HG02642 (cell line): ENCODE results near the gene MYCBPAP.

Experiments used
- ATAC-seq: cut with Tn5 transposase; IDR thresholded peaks from one replicate; pipeline ENCODE4 v1.9.1; 2021; ENCODE audit warnings: mild to moderate bottlenecking; ENCODE audit not compliant: unreplicated experiment, poor library complexity

Gene MYCBPAP

GRCh38 chr17:50534222-50534978 lies 26.2 kb downstream of the MYCBPAP start:
- ATAC-seq: no peak

- ATAC-seq: no peak
Measured at GRCh38 chr17:50534979-50535326, 26.7 kb downstream of the MYCBPAP start.

- ATAC-seq: no peak
Measured at GRCh38 chr17:50535407-50535806, 27.2 kb downstream of the MYCBPAP start.

GRCh38 chr17:50536683-50537646 lies 28.7 kb downstream of the MYCBPAP start:
- ATAC-seq: no peak

DNA sequence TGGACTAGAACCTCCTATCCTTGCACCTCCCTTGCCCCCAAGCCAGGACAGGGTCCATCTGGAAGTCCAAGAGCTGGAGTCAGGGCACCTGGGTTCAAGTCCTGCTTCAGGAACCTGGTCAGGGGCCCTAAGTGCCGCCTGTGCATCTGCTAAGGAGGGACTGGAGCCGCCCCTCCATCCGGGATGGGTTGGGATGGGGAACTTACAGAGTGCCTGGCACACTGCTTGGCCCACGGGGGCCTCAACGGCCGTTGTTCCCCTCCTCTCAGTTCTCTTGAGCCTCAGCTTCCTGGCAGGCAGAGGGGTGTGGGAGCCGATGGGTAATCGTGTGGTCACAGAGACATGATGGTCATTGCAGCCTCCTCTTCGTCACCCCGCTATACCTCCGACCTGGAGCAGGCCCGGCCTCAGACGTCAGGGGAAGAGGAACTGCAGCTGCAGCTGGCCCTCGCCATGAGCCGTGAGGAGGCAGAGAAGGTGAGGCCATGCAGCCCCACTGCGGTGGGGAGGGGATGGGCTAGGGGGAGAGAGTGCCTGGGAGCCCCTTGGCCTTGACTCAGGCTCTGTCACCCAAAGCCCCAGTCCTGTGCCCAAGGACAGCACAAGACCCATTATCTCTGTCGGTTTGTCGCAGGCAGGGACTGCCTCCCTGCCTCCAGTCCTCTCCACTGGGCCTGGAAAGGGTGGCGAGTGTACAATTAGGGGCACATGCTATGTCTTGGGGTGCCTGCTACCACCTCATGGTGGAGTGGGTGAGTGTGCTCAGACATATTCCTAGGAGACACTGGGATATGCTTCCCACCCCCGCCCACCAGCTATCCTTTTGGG lies 29.7 kb downstream of the MYCBPAP start:
- ATAC-seq: no peak

DNA sequence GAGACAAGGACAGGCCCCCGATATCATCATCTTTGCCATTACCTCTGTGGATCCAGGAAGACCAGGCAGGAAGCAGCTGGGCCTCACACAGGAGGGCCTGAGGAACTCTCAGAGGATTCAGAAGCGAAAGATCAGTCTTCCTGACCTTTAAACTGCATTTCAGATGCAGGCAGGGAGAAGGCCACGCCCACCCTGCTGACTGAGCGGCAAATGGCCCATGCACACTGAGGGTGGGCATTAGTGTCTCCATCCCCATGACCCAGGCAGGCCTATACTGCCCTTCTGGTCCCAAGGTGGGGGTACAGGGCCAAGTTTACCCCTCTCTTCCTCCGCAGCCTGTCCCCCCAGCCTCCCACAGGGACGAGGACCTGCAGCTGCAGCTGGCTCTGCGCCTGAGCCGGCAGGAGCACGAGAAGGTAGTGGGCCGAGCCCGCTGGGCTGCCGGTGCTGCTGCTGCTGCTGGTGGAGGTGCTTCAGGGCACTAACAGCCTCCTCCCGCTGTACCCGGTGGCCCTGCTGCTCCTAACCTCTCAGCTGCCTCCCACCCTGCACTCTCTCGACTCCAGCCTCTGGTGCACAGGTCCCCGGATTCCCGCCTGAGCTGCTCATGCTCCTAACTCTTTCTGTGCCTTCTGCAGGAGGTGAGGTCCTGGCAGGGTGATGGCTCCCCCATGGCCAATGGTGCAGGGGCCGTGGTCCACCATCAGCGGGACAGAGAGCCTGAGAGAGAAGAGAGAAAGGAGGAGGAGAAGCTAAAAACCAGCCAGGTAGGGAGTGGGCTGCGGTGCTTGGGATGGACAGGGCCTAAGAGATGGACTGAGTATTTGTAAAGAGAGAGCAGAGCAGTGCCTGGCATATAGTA lies 30.5 kb downstream of the MYCBPAP start:
- ATAC-seq: no peak

DNA sequence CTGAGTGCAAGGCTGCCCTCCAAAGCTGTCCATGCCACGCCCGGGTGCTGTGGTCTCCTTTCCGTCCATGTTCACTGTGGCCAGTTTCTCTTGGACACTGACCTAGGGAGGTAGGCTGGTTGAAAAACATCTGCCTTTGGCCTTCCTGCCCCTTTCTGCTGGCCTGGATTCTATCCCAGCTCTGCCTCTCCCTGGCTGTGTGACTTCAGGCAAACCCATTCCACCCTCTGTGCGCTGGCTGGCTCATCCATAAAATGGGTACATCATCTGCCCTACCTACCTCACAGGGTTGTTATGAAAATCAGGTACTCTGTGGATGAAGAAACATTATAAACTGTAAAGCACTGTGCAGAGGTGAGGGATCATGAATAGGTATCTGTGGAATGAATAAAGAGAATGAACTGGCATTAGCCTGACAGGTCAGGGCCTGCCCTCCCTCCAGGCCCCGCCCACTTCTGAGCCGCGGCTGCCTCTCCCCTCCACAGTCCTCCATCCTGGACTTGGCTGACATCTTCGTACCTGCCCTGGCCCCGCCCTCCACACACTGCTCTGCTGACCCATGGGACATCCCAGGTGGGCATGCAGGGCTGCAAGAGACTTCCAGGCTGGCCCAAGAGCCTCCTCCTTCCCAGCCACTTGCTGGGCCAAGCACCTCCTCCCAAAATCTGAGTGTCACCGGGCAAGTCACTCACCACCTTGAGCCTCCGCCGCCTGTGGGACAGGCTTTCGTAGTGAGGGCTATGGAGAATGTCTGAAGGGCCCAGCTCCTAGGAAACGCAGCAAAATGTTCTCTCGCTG lies 31.7 kb downstream of the MYCBPAP start:
- ATAC-seq: no peak

GRCh38 chr17:50540560-50541401 lies 32.5 kb downstream of the MYCBPAP start:
- ATAC-seq: no peak

- ATAC-seq: no peak
Measured at GRCh38 chr17:50541402-50541715, 33.1 kb downstream of the MYCBPAP start.

DNA sequence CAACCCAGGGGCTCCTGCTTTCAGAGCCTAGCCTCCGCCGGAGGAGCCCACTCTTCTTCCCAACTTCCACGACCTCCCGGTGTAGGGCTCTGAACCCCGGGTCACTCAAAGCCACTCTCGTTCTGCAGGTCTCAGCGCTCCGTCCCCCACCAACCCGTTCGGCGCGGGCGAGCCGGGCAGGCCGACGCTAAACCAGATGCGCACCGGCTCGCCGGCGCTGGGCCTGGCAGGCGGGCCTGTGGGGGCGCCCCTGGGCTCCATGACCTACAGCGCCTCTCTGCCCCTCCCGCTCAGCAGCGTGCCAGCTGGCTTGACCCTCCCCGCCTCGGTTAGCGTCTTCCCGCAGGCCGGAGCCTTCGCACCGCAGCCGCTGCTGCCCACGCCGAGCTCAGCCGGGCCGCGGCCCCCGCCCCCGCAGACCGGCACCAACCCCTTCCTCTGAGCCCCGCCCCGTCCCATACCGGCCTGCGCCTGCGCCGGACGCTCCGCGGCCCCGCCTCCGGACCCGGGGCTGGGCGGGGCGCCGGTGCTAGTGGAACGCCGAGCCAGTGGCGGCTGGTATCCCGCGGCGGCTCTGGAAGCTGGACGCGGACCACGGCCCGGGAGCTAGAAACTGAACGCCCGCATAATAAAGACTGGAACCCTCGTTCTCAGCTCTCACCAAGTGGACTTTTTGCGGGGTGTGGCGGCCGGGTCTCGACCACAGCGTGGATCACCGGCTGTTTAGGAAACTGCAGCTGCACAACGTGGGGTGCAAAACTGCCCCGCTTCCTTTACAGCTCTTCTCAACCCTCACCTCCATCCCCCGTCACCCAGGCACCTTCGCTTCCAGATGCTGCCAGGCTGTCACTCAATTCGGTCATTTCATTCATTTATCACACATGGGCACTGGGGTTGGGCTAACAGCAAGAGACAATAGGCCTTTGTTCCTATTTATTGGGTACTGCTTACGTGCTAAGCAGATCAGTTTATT lies 33.8 kb downstream of the MYCBPAP start:
- peak; percentile 80 for ATAC-seq

DNA sequence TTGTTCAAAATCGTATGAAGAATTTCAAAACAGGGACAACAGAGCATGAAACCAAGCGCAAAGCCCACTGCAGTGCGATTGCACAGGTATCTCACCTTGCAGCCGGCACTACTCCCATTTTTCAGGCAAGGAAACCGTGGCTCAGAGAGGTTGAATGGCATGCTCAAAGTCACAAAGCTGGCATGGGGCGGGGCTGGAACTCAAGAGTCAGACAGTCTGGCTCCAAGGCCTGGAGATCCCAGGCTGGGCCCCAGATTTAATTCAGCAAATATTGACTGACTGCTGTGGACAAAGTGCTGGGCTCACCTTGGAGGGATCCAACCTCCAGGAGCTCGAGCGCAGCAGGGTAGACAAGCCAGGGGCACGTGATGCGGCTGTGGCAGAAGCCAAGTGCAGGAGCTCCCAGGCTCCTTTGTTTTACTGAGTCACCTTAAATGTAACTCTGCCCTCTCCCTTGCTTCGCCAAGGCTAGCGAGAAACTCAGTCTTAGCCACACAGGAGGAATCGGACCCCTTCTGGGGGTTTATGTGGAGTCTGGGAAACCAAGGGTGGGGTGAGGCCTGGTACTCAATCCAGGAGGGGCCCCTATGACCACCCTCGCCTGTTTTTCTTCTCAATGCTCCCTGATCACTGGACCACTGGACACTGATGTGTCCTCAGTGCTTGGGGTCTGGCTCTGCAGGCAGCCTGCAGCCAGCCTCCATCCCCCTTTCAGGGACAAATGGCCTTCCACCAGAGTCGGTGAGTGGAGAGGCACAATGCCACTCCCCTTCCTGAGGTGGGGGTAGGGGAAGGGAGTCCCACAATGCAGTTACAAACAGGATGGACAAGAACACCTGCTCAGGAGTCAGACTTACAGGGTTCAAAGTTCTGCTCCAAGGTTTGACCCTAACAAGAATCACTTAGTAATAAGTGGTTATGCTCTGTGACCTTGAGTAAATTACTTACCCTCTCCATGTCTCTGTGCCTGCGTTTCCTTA lies 34.8 kb downstream of the MYCBPAP start:
- ATAC-seq: no peak

DNA sequence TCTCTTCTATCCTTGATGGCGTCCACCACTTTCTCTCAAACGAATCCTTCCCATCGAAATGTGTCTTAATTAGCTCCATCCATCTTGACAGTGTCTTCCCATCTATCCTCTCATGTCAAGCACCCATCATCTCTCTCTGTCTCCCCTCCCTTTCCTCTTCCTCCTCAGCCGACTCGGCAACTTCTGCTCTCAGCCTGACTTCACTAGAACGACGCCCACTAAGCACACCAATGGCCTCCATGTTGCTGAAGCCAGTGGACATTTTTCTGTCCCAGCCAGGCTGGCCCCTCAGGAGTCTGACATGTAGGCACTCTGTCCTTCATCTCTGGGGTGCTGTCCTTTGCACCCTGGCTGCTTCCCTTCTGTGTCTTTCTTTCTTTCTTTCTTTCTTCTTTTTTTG lies 36.3 kb downstream of the MYCBPAP start:
- ATAC-seq: no peak

- ATAC-seq: no peak
Measured at GRCh38 chr17:50545311-50545710, 37.1 kb downstream of the MYCBPAP start.

DNA sequence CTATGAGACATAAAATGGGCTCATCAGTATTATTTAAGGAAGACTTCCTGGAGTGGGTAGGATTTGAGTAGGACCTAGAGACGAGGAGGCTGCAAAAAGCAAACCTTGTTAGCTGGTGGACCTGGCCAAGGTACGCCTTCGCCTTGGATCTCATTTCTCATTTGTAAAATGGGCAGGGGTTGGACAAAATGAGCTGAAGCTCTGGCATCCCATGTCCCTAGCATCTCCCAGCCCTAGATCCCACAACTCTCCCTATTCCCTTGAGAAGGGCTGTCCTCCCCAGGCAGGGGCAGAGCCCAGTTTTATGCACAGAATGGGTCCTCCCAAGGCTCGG lies 38.4 kb downstream of the MYCBPAP start:
- ATAC-seq: no peak

- peak; percentile 71 for ATAC-seq
Measured at GRCh38 chr17:50547035-50547735, 38.9 kb downstream of the MYCBPAP start, which contains the start of gene SPATA20. Gene SPATA20 (plus strand): TSS chr17:50547174. CDS start chr17:50547209, 35 bp downstream.
